ENCODE data around the gene AP3B1.

DNA sequence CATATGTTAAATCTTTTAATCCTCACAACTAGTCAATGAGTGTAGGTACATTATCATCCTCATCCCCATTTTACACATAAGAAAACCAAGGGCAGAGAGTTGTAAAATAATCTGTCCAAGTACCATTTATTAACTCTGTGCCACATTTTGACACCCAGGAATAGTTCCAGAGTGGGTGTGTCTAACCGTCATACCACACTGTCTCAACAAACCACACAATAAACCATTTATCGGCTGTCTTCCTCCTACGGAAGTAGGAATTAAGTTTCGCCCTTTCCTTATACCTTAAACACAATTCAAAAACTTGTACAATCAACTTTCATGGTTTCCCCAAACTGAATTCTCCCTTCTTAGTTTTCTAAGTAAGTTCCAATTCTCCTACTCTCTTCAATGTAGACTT lies 11.4 kb downstream of the AP3B1 start:
- TF ChIP-seq, protein P1, sequence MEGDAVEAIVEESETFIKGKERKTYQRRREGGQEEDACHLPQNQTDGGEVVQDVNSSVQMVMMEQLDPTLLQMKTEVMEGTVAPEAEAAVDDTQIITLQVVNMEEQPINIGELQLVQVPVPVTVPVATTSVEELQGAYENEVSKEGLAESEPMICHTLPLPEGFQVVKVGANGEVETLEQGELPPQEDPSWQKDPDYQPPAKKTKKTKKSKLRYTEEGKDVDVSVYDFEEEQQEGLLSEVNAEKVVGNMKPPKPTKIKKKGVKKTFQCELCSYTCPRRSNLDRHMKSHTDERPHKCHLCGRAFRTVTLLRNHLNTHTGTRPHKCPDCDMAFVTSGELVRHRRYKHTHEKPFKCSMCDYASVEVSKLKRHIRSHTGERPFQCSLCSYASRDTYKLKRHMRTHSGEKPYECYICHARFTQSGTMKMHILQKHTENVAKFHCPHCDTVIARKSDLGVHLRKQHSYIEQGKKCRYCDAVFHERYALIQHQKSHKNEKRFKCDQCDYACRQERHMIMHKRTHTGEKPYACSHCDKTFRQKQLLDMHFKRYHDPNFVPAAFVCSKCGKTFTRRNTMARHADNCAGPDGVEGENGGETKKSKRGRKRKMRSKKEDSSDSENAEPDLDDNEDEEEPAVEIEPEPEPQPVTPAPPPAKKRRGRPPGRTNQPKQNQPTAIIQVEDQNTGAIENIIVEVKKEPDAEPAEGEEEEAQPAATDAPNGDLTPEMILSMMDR (IDR thresholded peaks at IDR 0.05), result no peak
- no peak for TF ChIP-seq POLR2A (IDR thresholded peaks at IDR 0.05)

All from Peyer's patch (tissue), 4 donors.